HG02884 (cell line): ENCODE results near the gene TECTA.
"Not testable (repeated sequence)": the region's sequence is repeated elsewhere in the genome, so short reads cannot be mapped to it uniquely, and the experiment has no call there.

Experiments
- ATAC-seq: cut with Tn5 transposase; IDR thresholded peaks from one replicate; pipeline ENCODE4 v1.9.1; 2021; ENCODE audit warnings: mild to moderate bottlenecking, moderate library complexity; ENCODE audit not compliant: unreplicated experiment

Gene TECTA

DNA sequence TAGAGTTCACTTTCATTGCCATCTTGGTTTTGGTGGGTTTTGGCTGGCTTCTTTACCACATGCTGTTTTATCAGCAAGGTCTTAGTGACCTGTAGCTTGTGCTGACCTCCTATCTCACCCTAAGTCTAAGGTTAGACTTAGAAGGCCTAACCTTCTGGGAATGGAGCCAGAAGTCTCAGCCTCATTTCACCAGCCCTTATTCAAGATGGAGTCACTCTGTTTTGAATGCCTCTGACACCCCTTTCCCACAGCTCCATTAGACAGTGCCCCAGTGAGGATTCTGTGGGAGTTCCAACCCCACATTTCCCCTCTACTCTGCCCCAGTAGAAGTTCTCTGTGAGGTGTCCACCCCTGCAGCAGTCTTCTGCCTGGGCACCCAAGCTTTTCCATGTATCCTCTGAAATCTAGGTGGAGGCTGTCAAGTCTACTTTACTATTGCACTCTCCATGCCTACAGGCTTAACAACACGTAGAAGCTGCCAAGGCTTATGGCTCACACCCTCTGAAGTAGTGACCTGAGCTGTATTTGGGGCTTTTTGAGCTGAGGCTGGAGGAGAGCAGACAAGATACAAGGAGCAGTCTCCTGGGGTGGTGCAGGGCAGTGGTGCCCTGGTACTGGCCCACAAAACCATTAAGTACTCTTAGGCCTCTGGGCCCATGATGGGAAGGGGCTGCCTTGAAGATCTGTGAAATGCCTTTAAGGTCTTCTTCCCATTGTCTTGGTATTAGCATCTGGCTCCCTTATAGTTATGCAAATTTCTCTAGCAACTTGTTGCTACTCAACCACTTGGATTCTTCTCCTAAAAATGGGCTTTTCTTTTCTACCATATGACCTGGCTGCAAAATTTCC is 125.6 kb downstream of the TECTA start:
- ATAC-seq: no peak

DNA sequence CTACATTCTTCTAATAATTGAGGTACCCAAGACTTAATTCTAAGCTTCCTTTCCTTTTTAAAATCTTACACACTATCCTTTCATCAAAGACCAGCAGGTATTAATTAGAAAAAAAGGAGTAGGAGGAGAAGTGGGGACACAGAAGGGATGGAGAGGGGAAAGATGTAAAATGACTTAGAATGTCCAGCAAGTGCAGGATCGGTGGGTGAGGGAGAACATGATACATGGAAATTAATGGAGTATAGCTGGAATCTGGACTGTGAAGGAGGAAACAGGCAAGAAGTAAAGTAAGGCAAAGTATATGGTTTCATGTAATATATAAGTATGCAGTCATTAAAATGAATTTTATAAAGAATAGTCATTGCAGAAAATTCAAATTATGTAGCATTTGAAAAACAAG is 127.8 kb downstream of the TECTA start:
- no peak for ATAC-seq

DNA sequence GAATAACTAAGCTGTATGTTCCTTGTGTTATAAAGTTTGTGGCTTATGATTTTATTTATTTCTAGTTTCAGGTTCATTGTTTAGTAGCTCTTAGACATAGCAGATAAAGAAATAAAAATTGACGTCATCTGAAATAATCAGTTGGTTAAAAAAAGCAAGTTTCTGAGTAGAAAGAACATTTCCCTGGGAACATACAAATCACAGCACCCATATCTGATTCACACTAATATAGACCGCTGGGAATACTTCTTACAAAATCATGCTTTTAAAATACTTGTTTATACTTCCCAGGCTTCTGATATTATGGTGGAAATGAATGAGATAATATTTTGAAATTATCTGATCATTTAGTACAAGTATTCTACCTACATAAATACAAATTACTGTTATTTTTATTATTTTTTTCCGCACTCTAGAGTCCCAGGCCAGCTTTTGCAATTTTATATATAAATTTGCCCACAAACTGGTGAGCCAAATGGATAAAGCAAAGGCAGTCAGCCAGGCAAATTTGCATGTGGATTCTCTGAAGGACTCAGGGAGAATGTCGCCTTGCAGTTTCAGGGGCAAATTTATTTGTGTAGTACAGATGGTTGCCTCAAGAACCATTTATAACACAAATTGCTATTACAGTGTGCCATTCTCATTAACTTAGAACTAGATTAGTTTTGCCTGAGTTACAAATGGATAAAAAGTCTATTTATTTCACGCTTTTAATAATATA is 128.6 kb downstream of the TECTA start:
- no peak for ATAC-seq

DNA sequence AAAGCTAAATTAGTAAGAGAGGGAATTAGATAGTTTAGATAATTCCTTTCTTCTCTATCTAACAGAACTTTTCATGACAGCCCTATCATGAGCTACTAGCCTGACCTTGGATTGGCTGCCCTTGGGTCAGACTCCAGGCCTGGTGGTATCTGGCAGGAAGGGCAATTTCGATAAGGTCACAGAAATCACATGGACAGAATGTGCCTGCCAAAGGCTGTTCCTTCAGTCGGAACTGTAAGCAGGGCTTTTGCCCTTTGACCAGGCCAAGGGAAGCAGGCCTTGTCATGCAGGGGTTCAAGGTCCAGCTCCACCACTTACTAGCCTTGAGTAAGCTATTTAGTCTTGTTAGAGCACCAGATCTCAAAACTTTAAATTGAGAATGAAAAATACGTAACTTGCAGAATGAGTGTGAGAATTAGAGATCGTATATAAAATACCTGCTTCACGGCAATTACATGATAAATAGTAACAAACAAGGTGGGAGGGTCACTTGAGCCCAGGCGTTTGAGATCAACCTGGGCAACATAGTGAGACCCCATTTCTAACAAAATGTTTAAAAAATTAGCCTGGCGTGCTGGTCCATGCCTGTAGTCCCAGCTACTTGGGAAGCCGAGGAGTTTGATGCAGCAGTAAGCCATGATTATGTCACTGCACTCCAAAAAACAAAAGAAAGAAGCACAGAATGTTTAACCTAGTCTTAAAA is 130.7 kb downstream of the TECTA start:
- no peak for ATAC-seq

DNA sequence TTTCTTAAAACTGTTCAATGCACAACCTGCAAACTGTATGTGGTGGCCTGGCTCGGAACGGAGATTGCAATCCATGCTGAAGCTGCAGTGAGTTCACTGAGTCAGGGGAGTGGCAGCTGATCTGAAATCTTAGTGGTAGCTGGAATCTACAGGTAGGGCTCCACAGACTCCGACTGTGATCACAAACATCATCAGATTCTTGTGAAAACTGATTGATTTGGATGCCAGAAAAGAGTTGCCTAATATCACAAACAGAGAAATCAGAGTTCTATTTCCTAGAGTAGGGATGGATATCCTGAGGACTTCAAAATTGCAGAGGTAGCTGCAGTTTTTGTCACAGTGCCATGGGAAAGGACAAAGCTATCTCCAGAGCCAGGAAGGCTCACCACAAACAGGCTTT is 134.0 kb downstream of the TECTA start:
- ATAC-seq: no peak

DNA sequence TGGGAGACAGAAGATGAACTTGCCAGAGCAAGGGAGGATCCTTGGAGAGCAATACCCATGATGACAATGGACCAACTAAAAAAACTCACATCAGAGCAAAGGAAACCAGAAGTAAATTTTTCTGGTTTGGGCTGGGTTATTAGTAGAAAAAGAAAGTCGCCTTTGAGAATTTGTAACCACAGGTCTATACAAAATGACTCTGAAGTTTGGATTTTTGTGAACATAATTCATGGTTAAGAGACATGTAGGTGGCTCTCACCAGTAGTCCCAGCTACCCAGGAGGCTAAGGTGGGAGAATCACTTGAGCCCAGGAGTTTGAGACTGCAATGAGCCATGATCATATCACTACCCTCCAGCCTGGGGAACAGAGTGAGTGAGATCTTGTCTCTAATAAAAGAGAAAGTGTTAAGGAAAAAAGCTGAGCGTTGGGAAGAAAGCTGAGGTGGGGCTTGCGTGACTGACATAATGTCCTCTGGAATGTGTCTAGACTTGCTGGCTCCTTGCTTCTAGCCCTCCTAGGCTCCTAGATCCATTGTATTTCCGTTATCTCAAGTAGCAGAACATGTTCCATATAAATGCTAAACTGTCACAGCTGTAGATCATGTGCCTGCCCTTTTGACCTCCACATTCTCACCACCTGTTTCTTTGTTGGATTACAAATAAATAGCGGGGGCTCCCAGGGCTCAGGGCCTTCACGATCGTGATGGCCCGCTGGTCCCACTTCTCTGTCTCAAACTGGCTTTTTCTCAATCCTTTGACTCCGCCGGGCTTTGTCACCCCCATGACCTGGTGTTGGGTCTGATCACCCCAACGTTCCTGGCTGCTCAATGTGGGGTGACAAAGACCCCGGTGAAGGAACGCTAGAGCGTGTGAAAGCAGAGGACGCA is 135.3 kb downstream of the TECTA start:
- ATAC-seq: peak; percentile 64

DNA sequence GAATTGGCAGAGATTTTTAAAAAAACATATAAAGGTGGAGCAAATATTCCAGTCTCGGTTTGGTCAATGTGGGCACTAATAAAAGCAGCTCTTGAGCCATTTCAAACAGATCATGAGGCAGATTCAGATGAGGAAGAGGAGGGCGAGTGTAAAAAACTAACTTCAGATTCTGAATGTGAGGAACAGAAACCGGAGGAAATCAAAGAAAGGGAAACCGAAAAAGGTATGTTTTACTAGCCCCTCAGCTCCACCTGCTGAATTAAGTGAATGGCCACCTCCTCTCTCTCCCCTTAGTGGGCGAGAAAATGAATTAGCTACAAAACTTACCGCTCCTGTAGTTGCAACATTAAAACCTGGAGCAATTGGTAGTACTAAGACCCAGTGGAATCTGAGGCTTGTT is 136.2 kb downstream of the TECTA start:
- not testable (repeated sequence) for ATAC-seq

DNA sequence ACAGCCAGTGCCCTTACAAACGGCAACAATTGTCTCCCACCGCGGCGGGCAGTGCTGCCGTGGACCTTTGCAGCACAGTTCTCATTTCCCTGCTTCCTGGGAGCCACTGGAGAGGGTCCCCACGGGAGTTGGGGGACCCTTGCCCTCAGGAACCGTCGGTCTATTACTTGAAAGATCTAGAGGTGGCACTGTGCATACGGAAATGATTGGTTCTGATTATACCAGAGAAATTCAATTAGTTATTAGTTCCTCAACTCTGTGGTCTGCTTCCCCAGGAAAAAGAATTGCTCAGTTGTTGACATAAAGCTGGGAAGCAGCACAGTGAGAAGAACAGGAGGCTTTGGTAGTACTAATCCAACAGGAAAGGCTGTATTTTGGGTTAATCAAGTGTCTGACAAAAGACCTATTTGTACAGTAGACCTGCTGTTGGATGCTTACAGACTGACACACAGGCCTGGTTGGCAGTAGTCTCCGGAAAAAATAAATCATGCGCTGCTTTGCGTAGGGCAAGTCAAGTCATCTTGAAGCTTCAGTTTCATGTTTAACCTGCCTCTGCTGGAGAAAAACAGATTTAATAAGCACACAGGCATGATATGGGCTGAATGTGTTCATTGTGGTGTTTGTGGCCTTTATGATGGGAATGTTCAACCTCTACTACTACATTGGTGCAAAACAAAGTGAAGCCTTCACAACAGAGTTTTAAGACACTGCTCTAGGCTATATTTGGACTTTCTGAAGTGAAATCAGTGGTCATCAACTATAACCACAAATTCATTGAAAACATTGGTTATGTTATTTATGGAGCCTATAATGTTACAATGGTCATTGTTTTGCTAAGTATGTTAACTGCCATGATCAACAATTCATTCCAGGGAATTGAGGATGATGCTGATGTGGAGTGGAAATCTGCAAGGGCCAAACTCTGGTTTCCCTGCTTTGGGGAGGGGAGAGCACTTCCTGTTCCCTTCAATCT is 136.9 kb downstream of the TECTA start:
- ATAC-seq: no peak

DNA sequence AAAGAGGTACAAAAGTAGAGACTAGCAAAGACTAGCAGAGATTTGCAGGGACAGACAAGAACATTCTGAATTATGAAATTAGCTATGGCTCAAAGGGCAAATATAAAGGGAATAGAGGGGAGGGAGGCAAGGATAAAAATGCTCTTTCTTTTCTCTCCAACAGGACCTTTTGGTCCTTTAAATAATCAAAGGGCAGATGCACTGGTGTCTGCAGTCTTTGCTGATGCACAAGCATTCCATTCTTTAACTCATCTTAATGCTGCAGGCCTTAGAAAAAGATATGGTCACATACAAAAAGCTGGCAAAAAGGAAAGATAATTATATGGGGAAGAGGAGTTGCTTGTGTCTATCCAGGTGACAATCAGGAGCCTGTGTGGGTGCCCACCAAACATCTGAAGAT is 137.9 kb downstream of the TECTA start:
- ATAC-seq: no peak

DNA sequence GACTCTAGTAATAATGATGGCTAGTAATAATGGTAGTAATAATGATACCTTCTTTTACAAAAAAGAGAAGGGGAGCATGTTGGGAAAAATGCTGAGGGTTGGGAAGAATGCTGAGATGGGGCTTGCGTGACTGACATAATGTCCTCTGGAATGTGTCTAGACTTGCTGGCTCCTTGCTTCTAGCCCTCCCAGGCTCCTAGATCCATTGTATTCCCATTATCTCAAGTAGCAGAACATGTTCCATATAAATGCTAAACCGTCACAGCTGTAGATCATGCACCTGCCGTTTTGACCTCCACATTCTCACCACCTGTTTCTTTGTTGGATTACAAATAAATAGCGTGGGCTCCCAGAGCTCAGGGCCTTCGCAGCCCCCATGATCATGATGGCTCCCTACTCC is 139.0 kb downstream of the TECTA start:
- not testable (repeated sequence) for ATAC-seq

DNA sequence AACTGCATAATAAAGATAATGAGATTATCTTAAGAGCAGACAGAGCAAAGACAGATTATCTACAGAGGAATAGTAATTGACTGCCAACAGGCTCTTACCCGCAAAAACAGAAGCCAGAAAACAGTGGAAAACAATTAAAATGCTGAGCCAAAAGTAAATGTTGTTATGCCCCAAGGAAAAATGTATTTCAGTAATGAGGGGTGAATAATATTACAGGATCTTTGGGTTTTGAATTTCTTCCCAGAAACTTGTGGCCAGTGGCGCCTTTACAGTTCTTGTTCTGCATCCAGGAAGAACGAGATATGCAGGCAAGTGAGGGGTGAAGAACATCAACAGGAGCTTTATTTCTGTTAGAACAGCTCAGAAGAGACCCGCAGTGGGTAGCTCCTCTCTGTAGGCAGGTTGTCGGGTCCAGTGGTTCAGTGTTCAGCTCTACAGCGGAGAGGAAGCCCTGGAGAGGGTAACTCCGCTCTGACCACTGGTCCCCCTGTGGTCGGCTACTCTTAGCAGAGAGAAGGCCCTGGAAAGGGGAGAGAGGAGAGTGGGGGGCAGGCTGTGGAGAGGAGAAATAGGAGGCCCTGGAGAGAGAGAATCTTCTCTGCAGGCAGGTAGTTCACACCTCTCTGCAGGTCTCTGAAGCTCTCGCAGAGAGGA is 139.7 kb downstream of the TECTA start:
- ATAC-seq: no peak
